BE2C (cell line): ENCODE results near the gene OR56A1. TPM values are rescaled to one million over a fixed set of nuclear protein-coding genes. Genes with fewer than 3 reads are reported as not detected.
"Not testable (repeated sequence)": the region's sequence is repeated elsewhere in the genome, so short reads cannot be mapped to it uniquely, and the experiment has no call there.

Source experiments
- DNase-seq: peaks from one replicate; pipeline ENCODE4 v3.0.0-alpha.2; 2020
- H3K27me3 ChIP-seq: fragments of 250-450 bp; sonication (Bioruptor Pico); 2 replicates; pipeline ENCODE4 v1.5.1; 2020; ENCODE audit warnings: mild to moderate bottlenecking
- H3K36me3 ChIP-seq: fragments of 250-450 bp; sonication (Bioruptor Pico); 2 replicates; pipeline ENCODE4 v1.5.1; 2020; ENCODE audit warnings: mild to moderate bottlenecking
- H3K4me1 ChIP-seq: fragments of 250-450 bp; sonication (Bioruptor Pico); 2 replicates; pipeline ENCODE4 v1.5.1; 2020
- H3K4me3 ChIP-seq: 2 replicates; pipeline ENCODE4 v1.5.1; 2011; ENCODE audit warnings: low read depth, low read length
- H3K9me3 ChIP-seq: fragments of 250-450 bp; sonication (Bioruptor Pico); 2 replicates; pipeline ENCODE4 v1.5.1; 2020
- polyA plus RNA-seq: library from polyadenylated mRNA; unstranded; fragments of >200 nt; gene quantifications from one replicate; pipeline ENCODE4 v1.2.1, GENCODE V29; 2012; ENCODE audit warnings: low read depth, missing spikeins; ENCODE audit not compliant: insufficient read length, insufficient read depth
- TF ChIP-seq, protein P1 (sequence below): IDR thresholded peaks from 2 replicates; pipeline ENCODE4 v1.5.1; 2012; ENCODE audit warnings: mild to moderate bottlenecking, low read depth, low read length

The OR56A1 gene, protein sequence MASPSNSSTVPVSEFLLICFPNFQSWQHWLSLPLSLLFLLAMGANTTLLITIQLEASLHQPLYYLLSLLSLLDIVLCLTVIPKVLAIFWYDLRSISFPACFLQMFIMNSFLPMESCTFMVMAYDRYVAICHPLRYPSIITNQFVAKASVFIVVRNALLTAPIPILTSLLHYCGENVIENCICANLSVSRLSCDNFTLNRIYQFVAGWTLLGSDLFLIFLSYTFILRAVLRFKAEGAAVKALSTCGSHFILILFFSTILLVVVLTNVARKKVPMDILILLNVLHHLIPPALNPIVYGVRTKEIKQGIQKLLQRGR
- polyA plus RNA-seq, result not detected

DNA sequence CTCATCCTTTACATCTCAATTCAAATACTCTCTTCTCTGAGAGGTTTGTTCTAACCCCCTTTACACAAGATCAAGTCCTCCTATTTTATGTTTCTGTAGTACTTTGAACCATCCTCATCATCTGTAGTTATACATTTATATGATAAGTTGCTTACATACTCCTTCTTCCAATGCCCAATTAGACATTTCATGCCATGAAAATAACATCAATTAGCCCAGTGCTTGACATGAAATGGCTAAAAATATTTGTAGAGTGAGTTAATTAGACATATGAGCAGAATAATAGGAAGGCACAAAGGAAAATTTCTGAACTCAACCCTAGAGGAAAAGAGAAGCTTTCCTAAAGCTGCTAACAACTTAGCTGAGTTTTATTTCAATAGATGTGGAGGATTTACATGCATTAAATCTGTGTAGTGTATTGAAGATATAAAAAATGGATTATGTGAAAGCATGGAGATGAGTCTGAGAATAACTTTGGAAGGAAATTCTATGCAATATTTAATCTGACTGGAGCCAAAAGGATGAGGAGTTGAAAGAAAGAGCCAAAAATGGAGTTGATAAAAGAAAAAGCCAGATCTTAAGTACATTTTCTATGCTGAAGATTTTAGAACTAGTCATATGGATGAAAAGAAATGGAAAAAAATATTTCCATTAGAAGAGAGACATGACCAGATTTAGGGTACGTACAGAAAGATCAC, at the start of gene OR56A1:
TSS of gene OR56A1 (minus strand) at position 51 of the 698 bp plus-strand sequence. CDS start 3,066 bp downstream, outside the sequence.
- Histone ChIP-seq H3K4me1 (no peaks in the 10 kb centered on the region), H3K36me3 (no peaks in the 10 kb centered on the region), H3K9me3 (no peaks in the 10 kb centered on the region), H3K27me3 (no peaks in the 10 kb centered on the region), H3K4me3 (no peak within 1 kb of the TSS)
- no peak for DNase-seq
- TF ChIP-seq, protein P1, sequence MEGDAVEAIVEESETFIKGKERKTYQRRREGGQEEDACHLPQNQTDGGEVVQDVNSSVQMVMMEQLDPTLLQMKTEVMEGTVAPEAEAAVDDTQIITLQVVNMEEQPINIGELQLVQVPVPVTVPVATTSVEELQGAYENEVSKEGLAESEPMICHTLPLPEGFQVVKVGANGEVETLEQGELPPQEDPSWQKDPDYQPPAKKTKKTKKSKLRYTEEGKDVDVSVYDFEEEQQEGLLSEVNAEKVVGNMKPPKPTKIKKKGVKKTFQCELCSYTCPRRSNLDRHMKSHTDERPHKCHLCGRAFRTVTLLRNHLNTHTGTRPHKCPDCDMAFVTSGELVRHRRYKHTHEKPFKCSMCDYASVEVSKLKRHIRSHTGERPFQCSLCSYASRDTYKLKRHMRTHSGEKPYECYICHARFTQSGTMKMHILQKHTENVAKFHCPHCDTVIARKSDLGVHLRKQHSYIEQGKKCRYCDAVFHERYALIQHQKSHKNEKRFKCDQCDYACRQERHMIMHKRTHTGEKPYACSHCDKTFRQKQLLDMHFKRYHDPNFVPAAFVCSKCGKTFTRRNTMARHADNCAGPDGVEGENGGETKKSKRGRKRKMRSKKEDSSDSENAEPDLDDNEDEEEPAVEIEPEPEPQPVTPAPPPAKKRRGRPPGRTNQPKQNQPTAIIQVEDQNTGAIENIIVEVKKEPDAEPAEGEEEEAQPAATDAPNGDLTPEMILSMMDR, result no peak

DNA sequence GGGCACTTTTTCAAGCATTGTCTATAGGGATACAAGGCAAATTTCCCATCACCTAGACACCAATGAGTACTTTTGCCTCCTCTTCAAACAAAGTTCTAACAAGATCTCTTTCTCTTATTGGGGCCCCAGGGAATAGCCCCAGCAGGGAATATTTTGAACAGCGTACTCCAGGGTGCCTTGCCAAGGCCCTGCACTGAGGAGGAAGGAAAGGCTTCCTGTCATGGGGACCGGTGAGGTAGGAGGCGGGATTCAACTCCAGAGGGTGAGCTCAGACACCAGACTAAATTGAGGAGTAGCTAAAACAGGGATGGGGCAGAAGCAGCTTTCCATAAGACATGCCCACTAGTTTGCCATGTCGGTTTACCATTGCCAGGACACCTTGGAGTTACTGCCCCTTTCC, 48.9 kb upstream of the OR56A1 start:
- no peaks in the 10 kb centered on the region for H3K9me3 ChIP-seq
- no peaks in the 10 kb centered on the region for H3K27me3 ChIP-seq
- TF ChIP-seq, protein P1, result no peak
- no peaks in the 10 kb centered on the region for H3K4me1 ChIP-seq
- H3K4me3 ChIP-seq, result no peak overlapping the region
- no peak for DNase-seq
- no peaks in the 10 kb centered on the region for H3K36me3 ChIP-seq

DNA sequence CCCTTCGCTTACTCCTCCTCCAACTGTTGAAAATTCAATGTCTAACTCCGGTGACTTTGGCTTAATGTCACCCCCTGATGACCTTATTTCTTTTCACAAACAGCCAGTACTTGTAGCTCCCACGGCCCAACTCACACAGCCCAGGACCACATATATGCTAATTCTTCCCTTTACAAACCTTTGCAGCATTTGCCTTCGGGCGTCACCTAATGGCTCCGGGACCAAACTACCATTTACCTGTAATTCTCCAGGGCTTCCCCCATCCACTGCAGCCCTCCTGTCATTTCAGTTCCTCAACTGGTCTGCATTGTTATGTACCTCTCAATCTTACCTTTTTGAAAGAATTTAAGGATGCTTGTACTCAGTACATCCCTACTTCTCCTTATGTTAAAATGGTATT, 47.2 kb upstream of the OR56A1 start:
- Histone ChIP-seq H3K4me1 (no peaks in the 10 kb centered on the region), H3K36me3 (no peaks in the 10 kb centered on the region), H3K9me3 (no peaks in the 10 kb centered on the region), H3K27me3 (no peaks in the 10 kb centered on the region), H3K4me3 (no peak overlapping the region)
- DNase-seq, result no peak
- TF ChIP-seq, protein P1, result no peak

DNA sequence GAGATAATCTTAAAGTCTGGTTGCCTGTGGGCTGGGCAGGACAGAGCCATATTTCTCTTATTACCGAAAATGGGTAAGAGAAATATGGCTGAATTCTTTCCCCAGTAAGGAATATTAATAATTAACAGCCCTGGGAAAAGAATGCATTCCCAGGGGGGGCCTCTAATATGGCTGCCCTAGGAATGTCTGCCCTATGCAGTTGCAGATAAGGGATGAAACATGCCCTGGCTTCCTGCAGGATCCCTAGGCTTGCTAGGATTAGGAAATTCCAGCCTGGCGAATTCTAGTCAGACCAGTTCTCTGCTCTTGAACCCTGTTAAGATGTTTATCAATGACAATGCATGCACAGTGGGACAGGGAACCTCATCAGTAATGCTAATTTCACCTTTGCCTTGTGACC, 45.9 kb upstream of the OR56A1 start:
- not testable (repeated sequence) for H3K4me3 ChIP-seq, H3K4me1 ChIP-seq, H3K27me3 ChIP-seq, H3K36me3 ChIP-seq, DNase-seq, H3K9me3 ChIP-seq

DNA sequence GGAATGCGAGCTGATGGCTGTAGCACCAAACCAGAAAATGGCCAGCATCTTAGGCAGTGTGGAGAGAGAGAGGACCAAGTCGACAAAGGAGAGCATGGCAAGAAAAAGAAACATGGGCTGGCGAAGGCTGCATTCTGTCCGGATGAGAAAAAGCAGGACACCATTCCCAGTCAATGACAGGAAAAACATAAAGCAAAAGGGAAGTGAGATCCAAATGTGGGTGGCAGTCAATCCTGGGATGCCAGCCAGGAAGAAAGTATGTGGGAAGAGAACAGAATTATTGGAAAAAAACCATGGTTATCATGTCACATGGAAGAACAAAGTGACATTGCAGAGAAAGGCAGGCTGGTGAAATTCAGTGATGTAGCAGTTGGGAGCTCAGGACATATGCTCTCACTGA, 36.9 kb upstream of the OR56A1 start:
- Histone ChIP-seq H3K9me3 (no peaks in the 10 kb centered on the region), H3K4me1 (no peaks in the 10 kb centered on the region), H3K36me3 (no peaks in the 10 kb centered on the region), H3K27me3 (no peaks in the 10 kb centered on the region), H3K4me3 (no peak overlapping the region)
- no peak for DNase-seq
- TF ChIP-seq, protein P1, result no peak

DNA sequence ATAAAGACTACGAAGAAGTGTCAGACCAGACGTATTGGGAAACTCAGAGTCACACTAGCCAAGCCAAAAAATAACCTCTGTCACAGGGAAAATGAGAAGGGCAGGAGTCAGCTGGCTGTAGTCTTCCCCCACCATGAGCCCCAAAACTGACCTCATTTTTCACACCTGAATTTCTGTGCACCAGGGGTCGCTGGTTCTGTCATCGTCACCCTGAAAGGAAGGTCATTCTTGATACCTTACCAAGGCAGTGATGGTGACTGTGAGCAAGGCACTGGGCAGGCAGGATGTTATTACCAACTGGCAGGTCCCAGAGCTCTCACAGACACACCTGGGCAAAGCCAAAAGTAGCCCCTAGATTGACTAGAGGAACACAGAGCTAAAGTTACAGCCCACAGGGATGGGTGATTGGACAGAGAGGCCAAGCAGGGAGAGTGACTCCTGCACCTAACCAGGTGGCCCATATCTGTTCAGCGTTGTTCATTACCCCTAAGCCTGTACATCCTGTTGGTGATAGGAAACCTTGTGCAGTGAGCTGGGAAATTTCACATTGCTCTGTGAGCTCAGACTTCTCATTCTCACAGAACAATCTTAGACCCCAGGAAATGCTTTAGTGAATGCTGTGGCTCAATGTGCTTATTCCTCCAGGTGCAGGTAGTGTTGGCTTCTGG, 32.3 kb upstream of the OR56A1 start:
- Histone ChIP-seq H3K27me3 (no peaks in the 10 kb centered on the region), H3K4me1 (no peaks in the 10 kb centered on the region), H3K9me3 (no peaks in the 10 kb centered on the region), H3K36me3 (no peaks in the 10 kb centered on the region), H3K4me3 (no peak overlapping the region)
- TF ChIP-seq, protein P1, result no peak
- DNase-seq, result no peak
